ENCODE results near the gene RALGDS.
"Not testable (repeated sequence)": the region's sequence is repeated elsewhere in the genome, so short reads cannot be mapped to it uniquely, and the experiment has no call there.

RALGDS gene

DNA sequence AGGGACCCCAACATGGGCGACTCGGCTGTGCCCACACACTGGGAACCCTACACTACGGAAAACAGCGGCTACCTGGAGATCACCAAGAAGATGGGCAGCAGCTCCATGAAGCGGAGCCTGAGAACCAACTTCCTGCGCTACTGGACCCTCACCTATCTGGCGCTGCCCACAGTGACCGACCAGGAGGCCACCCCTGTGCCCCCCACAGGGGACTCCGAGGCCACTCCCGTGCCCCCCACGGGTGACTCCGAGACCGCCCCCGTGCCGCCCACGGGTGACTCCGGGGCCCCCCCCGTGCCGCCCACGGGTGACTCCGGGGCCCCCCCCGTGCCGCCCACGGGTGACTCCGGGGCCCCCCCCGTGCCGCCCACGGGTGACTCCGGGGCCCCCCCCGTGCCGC lies 50.1 kb downstream of the RALGDS start:
- not testable (repeated sequence) for DNase-seq (ENCODE audit: low read depth, low spot score)

DNA sequence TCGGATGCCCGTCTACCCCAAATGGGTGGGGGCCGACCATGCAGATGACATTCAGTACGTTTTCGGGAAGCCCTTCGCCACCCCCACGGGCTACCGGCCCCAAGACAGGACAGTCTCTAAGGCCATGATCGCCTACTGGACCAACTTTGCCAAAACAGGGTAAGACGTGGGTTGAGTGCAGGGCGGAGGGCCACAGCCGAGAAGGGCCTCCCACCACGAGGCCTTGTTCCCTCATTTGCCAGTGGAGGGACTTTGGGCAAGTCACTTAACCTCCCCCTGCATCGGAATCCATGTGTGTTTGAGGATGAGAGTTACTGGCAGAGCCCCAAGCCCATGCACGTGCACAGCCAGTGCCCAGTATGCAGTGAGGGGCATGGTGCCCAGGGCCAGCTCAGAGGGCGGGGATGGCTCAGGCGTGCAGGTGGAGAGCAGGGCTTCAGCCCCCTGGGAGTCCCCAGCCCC lies 50.5 kb downstream of the RALGDS start:
- DNase-seq (ENCODE audit: low read depth, low spot score): not testable (repeated sequence)

DNA sequence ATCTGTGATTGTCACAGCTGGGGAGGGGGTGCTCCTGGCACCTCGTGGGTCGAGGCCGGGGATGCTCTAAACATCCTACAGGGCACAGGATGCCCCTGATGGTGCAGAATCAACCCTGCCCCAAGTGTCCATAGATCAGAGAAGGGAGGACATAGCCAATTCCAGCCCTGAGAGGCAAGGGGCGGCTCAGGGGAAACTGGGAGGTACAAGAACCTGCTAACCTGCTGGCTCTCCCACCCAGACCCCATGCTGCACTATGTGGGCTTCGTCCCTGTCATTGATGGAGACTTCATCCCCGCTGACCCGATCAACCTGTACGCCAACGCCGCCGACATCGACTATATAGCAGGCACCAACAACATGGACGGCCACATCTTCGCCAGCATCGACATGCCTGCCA lies 52.6 kb downstream of the RALGDS start:
- not testable (repeated sequence) for DNase-seq (ENCODE audit: low read depth, low spot score)

DNA sequence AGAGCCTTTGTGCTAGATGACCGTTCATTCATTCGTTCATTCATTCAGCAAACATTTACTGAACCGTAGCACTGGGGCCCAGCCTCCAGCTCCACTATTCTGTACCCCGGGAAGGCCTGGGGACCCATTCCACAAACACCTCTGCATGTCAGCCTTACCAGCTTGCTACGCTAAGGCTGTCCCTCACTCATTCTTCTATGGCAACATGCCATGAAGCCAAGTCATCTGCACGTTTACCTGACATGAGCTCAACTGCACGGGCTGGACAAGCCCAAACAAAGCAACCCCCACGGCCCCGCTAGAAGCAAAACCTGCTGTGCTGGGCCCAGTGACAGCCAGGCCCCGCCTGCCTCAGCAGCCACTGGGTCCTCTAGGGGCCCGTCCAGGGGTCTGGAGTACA lies 53.2 kb downstream of the RALGDS start:
- no peak for DNase-seq (ENCODE audit: low read depth, low spot score)

DNA sequence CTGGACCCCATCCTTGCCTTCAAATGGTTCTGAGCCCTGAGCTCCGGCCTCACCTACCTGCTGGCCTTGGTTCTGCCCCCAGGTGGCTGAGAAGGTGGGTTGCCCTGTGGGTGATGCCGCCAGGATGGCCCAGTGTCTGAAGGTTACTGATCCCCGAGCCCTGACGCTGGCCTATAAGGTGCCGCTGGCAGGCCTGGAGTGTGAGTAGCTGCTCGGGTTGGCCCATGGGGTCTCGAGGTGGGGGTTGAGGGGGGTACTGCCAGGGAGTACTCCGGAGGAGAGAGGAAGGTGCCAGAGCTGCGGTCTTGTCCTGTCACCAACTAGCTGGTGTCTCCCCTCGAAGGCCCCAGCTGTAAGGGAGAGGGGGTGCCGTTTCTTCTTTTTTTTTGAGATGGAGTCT lies 54.0 kb downstream of the RALGDS start:
- no peak for DNase-seq (ENCODE audit: low read depth, low spot score)

DNA sequence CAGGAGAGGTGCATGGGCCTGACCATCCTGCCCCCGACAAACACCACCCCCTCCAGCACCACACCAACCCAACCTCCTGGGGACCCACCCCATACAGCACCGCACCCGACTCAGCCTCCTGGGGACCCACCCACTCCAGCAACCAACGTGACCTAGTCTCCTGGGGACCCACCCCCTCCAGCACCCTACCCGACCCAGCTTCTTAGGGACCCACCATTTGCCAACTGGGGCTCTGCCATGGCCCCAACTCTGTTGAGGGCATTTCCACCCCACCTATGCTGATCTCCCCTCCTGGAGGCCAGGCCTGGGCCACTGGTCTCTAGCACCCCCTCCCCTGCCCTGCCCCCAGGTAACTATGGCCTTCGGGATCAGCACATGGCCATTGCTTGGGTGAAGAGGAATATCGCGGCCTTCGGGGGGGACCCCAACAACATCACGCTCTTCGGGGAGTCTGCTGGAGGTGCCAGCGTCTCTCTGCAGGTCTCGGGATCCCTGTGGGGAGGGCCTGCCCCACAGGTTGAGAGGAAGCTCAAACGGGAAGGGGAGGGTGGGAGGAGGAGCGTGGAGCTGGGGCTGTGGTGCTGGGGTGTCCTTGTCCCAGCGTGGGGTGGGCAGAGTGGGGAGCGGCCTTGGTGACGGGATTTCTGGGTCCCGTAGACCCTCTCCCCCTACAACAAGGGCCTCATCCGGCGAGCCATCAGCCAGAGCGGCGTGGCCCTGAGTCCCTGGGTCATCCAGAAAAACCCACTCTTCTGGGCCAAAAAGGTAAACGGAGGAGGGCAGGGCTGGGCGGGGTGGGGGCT lies 54.7 kb downstream of the RALGDS start:
- DNase-seq (ENCODE audit: low read depth, low spot score): no peak

DNA sequence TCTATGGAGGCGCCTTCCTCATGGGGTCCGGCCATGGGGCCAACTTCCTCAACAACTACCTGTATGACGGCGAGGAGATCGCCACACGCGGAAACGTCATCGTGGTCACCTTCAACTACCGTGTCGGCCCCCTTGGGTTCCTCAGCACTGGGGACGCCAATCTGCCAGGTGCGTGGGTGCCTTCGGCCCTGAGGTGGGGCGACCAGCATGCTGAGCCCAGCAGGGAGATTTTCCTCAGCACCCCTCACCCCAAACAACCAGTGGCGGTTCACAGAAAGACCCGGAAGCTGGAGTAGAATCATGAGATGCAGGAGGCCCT lies 56.0 kb downstream of the RALGDS start:
- DNase-seq (ENCODE audit: low read depth, low spot score): no peak

DNA sequence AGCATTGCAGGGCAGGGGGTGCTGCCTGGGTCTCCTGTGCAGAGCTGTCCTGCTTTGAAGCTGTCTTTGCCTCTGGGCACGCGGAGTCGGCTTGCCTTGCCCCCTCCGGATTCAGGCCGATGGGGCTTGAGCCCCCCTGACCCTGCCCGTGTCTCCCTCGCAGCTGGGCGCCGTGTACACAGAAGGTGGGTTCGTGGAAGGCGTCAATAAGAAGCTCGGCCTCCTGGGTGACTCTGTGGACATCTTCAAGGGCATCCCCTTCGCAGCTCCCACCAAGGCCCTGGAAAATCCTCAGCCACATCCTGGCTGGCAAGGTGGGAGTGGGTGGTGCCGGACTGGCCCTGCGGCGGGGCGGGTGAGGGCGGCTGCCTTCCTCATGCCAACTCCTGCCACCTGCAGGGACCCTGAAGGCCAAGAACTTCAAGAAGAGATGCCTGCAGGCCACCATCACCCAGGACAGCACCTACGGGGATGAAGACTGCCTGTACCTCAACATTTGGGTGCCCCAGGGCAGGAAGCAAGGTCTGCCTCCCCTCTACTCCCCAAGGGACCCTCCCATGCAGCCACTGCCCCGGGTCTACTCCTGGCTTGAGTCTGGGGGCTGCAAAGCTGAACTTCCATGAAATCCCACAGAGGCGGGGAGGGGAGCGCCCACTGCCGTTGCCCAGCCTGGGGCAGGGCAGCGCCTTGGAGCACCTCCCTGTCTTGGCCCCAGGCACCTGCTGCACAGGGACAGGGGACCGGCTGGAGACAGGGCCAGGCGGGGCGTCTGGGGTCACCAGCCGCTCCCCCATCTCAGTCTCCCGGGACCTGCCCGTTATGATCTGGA lies 56.6 kb downstream of the RALGDS start:
- DNase-seq (ENCODE audit: low read depth, low spot score): no peak

DNA sequence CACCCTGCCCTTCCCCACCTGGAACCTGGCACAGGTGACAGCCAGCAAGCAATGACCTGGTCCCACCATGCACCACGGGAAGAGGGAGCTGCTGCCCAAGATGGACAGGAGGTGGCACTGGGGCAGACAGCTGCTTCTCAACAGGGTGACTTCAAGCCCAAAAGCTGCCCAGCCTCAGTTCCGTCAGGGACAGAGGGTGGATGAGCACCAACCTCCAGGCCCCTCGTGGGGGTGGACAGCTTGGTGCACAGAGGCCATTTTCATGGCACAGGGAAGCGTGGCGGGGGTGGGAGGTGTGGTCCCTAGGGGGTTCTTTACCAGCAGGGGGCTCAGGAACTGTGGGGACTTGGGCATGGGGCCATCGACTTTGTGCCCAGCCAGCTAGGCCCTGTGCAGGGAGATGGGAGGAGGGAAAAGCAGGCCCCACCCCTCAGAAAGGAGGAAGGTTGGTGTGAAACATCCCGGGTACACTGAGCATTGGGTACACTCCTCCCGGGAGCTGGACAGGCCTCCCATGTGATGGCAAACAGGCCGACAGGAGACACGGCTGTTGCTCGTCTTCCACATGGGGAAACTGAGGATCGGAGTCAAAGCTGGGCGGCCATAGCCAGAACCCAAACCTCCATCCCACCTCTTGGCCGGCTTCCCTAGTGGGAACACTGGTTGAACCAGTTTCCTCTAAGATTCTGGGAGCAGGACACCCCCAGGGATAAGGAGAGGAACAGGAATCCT lies 57.4 kb downstream of the RALGDS start:
- no peak for DNase-seq (ENCODE audit: low read depth, low spot score)

DNA sequence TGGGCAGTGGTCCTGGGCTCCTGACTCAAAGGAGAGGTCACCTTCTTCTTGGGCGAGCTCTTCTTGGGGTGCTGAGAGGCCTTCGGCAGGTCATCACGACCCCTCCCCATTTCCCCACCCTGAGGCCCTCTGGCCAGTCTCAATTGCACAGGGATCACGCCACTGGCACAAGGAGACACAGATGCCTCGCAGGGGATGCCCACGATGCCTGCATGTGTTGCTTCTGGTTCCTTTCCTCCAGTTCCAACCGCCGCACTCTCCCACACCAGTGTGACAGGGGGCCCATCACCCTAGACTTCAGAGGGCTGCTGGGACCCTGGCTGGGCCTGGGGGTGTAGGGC lies 57.9 kb downstream of the RALGDS start:
- no peak for DNase-seq (ENCODE audit: low read depth, low spot score)

DNA sequence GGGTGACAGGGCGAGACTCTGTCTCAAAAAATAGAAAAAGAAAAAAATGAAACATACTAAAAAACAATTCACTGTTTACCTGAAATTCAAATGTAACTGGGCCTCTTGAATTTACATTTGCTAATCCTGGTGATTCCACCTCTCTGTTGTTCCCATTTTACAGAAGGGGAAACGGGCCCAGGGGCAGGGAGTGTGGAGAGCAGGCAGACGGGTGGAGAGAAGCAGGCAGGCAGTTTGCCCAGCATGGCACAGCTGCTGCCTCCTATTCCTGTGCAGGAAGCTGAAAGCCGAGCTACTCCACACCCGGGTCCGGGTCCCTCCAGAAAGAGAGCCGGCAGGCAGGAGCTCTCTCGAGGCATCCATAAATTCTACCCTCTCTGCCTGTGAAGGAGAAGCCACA lies 58.5 kb downstream of the RALGDS start:
- DNase-seq (ENCODE audit: low read depth, low spot score): not testable (repeated sequence)

DNA sequence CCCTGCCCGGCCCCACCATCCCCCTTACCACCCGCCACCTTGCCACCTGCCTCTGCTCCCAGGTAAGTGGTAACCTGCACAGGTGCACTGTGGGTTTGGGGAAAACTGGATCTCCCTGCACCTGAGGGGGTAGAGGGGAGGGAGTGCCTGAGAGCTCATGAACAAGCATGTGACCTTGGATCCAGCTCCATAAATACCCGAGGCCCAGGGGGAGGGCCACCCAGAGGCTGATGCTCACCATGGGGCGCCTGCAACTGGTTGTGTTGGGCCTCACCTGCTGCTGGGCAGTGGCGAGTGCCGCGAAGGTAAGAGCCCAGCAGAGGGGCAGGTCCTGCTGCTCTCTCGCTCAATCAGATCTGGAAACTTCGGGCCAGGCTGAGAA lies 59.3 kb downstream of the RALGDS start, which contains the start of gene CEL:
TSS of gene CEL (plus strand) at position 218 of the 382 bp plus-strand sequence. CDS start at position 240, 22 bp downstream.
- DNase-seq (ENCODE audit: low read depth, low spot score): not testable (repeated sequence)

DNA sequence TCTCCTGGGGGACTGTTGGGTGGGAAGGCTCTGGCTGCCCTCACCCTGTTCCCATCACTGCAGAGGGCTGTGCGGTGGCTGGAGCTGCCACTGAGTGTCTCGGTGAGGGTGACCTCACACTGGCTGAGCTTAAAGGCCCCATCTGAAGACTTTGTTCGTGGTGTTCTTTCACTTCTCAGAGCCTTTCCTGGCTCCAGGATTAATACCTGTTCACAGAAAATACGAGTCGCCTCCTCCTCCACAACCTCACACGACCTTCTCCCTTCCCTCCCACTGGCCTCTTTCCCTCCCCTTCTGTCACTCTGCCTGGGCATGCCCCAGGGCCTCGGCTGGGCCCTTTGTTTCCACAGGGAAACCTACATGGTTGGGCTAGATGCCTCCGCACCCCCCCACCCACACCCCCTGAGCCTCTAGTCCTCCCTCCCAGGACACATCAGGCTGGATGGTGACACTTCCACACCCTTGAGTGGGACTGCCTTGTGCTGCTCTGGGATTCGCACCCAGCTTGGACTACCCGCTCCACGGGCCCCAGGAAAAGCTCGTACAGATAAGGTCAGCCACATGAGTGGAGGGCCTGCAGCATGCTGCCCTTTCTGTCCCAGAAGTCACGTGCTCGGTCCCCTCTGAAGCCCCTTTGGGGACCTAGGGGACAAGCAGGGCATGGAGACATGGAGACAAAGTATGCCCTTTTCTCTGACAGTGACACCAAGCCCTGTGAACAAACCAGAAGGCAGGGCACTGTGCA lies 59.8 kb downstream of the RALGDS start:
- DNase-seq (ENCODE audit: low read depth, low spot score): not testable (repeated sequence)

DNA sequence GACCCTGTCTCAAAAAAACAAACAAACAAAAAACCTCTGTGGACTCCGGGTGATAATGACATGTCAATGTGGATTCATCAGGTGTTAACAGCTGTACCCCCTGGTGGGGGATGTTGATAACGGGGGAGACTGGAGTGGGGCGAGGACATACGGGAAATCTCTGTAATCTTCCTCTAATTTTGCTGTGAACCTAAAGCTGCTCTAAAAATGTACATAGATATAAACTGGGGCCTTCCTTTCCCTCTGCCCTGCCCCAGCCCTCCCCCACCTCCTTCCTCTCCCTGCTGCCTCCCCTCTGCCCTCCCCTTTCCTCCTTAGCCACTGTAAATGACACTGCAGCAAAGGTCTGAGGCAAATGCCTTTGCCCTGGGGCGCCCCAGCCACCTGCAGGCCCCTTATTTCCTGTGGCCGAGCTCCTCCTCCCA lies 60.6 kb downstream of the RALGDS start:
- DNase-seq (ENCODE audit: low read depth, low spot score): no peak

DNA sequence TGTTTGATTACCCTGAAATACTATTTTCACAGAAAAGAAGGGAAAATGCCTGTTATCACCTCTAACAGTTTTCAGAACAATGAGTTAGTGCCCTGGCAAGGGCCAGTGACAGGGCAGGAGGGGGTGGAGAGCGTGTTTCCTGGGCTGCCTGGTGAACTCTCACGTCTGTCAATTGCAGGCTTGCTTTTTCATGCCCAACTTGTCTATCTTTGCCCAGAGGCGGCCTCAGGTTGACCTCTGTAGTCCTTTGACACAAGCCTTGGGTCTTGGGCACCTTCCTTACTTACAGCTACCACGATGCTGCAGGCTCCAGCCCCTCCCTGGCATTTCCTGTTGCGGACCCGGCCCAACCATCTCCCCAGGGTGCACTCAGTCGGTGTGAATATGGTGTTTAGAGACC lies 61.4 kb downstream of the RALGDS start:
- no peak for DNase-seq (ENCODE audit: low read depth, low spot score)

DNA sequence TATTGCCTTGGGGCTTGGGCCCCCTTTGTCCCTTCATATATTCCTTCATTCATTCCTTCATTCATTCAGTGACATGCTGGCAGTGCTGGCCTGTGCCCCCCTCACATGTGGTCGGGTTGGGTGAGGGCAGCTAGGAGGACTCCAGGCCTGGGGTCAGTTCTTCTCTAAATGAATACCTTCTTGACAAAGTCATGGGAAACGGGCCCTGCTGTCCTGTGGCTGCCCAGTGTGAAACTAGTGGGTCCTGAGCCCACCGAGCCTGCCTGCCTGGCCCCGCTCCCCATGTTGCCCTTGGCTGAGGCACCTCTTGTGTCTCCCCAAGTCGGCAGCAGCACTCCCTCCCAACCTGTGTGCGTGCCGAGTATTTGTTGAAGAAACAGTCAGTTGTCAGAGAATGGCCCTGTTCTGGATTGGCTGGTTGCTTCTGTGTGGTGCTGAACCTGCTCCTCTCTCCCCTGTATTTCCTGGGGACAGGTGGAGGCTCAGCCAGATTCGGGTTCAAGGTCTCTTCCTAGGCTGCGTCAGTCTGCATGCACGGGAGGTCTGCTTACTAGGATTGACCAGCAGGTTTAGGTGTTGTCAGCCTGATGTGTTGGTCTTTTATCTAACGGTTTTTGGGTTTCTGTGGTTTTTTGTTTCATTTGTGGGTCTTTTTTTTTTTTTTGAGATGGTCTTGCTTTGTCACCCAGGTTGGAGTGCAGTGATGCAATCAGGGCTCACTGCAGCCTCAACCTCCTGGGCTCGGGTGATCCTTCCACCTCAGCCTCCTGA lies 62.3 kb downstream of the RALGDS start:
- DNase-seq (ENCODE audit: low read depth, low spot score): no peak

DNA sequence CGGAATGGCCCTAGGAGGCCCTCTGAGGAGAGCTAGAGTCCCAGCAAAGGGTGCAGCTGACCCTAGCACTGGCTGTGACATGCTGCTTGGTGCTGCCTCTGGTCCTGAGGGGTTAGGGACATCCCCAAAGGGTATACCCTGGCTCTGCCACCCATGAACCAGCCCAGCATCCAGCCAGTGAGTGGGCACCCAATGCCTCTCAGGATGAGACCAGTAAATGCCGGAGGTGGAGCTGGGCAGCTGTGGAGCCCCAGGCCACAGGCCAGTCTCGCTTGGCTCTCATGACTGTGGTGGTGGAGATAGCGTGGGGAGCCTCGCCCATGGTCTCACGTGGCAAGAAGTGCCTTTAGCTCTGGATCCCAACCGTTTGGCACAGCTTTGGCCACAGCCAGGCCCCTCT lies 63.0 kb downstream of the RALGDS start:
- DNase-seq (ENCODE audit: low read depth, low spot score): no peak

DNA sequence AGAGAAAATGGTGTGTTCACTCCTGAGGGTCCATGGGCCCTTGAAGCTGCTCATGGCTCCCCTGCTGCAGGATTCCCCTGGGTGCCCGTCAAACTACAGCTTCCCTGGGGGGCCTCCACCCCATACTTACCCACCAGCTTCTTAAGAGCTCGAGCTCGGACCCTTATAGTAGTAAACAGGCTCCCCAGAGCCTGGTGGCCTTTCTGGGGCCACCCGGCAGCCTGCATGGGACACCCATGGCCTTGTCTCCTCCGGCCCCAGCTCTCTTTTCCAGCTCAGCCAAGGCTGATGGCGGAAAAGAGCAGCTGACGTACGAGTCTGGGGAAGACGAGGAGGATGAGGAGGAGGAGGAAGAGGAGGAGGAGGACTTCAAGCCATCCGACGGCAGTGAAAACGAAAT lies 63.5 kb downstream of the RALGDS start:
- no peak for DNase-seq (ENCODE audit: low read depth, low spot score)

DNA sequence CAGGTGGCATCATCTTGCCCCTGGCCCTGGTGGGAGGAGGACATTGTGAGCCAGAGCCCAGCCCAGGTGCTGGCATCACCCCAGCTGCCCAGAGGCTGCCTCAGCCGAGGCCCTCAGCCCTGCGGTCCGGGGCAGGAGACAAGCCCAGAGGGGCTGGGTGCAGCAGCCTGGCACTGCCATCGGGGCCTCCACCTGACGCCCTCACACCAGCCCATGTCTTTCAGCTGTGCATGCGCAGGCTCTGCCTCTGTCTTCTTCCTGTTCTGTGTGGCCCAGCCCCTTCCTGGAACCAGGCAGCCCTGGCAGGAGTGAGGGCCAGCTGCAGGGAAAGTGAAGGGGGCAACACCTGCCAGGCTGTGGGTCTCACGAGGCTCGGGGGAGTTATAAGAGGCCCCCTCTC lies 64.0 kb downstream of the RALGDS start:
- DNase-seq (ENCODE audit: low read depth, low spot score): no peak

DNA sequence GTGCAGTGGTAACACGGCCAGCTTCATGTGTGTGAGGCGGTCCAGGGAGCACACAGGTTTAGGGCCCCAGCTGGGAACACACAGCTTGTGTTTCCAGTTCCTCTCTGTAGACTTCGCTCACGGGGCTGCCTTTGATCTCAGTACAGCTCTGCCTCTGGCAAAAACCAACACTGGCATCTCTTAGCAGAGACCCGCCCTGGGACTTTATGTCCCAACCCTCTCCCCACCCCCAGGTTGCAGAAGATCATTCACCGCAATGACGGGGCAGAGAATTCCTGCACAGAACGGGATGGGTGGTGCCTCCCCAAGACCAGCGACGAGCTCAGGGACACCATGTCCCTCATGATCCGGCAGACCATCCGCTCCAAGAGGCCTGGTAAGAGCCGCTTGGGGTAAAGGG lies 64.5 kb downstream of the RALGDS start:
- no peak for DNase-seq (ENCODE audit: low read depth, low spot score)

Data from activated CD4-positive, CD25-positive, alpha-beta regulatory T cell treated with anti-CD3 and anti-CD28 coated beads, Interleukin-2, amount 50 U/mL, for 16 hours (primary cell).